NCI-H146 treated with DMSO at 0.1 percent for 48 hours (cell line): ENCODE results near the gene CIRBP.
A peak's percentile ranks its signal among the peaks of the same experiment; 100 is the strongest.

Experiments
- DNase-seq: peaks from one replicate; lab custom pipeline; 2025; ENCODE audit not compliant: unreplicated experiment; lab: John Stamatoyannopoulos, UW

The CIRBP gene

DNA sequence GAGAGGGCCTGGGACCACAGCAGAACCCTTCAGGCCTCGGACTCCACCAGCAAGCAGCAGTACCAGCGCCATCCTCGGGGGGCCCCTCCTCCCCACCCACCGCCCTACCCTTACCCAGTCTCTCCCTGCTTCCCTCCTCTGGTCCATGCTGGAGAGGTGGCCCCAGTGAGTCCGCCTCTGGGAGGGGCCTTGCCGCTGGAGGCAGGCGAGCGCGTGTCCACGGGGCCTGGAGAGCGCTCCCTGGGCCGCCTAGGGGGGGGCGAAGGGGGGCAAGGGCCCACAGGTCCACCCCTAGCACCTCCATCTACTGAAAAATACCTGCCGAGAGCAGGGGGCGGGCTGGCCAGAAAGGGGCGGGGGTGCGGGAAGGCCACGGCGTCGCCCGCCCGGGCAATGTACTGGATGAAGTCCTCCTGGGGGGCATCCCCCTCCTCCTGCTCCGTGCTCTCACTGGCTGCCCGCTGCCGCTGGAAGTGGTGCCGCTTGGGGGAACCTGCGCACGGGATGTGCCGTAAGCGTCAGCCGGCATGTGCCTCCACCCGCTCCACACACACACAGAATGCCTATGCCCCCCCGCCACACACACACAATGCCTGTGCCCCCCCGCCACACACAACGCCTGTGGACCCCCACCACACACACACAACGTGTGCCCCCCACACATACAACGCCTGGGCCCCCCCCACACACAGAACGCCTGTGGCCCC is 38.2 kb upstream of the CIRBP start:
- no peak for DNase-seq

DNA sequence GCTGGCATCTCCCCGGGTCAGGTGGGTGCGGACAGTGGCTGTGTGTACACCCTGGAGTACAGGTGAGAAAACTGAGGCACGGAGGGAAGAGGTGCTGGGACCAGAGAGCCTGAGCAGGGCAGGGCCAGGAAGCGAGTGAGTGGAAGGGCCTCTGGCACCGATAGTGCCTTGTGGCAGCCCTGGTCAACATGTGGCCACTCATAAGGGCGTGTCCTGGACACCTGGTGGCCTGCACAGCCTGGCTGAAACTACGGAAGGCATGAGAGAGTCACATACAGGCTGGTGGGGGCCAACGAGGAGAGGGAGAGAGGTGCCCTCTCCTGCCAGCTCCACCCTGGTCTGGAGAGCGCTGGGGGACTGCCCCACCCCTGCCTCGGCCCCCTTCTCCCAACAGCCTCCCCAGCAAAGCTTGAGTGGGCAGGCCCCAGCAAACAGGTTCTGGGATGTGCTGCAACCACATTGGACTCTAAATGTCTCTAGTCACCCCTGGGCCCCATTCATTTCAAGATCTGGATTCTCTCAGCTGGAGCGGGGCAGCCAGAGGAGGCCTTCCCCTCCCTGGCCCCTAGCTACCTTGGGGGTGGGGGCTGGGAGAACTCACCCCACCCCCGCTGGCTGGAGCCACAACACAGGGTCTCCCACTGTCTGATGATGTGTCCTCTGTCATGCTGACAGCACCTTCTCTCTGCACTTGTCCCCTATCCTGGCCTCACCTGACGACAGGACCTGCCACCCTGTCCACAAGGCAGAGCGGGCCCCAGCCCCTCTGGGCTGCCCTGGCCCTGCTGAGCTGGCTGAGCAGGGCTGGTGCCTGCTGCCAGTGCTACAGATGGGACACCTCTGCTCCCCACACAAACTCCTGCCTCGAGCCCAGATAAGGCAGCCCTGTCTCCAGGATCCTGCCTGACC is 37.1 kb upstream of the CIRBP start:
- DNase-seq = no peak

DNA sequence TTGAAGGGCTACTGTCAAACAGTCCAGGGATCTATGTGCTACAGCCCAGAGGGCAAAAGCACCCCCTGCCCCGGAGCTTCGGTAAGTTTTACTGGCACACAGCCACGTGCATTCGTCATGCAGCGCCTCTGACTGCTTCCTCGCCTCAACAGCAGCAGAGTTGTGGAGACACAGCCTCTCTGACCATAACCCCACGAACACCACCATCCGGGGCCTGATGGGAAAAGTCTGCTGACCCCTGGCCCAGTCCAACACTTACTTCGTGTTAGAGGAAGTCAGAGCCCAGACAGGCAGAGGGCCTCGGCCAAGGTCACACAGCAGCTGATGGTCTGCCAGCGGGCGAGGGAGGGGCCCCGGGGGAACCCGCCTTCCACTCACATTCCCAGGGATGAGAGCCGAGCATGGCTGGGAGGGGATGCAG is 36.5 kb upstream of the CIRBP start:
- DNase-seq = no peak

DNA sequence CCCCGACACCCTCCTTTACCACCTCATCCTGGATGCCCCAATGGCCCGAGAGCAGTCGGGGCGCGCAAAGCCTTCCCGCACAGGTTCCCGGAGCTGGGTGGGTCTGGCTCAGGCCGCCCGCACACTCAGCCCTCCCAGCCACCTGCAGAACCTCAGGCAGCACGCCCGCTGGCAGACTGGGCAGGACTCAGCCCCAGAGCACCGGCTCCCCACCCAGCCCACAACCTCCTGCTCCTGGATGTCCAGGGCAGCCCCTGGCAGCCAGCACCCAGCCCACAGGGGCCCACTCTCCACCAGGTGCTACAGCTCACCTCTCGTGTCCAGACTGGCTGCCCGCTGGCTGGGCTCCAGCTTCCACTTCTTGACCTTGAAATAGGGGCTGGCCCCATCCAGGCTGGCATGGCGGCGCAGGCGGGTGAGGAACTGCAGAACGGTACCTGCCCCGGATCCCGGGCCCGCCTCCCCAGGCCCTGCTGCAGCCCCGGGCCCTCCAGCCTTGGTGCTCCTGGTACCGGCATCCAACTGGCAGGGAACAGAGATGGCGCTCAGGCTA is 35.9 kb upstream of the CIRBP start:
- no peak for DNase-seq

DNA sequence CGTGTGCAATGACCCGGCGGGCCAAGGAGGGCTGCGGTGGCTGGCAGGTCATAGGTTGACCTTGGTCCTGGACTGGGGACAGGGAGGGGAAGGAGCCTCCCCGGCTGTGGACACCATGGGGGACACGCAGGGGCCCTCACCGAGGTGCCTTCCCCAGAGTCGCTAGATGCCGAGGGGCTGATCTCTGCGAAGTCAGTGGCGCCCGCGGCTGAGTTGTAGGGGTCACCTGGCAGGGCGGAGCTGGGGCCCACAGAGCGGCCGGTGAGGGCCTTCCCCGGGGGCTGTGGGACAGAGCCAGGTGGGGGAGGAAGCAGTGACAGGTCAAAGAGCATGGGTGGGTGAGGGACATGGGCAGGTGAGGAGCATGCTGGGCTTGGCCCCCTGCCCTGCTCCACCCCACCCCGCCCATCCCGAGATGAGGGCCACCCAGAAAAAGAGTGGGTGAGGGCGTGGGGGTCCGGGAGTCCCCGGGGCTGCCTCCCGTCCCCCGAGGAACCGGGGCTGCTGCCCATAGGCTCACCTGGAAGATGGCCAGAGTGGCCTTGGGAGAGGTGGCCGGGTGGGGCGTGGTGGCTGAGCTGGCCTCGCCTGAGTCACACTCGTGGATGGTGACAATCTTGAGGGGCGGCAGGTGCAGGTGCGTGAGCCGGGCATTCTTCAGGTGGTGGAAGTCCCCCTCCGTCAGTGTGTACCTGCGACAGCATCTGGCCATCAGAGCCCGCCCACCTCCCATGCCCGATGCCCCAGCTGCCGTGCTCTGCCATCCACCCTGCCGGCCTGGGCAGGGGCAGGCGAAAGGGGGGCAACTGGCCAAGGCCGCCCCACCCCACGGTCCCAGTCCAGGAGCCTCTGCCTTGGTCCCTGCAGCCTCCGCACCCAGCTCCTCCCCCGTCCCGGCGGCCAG is 34.8 kb upstream of the CIRBP start:
- no peak for DNase-seq

DNA sequence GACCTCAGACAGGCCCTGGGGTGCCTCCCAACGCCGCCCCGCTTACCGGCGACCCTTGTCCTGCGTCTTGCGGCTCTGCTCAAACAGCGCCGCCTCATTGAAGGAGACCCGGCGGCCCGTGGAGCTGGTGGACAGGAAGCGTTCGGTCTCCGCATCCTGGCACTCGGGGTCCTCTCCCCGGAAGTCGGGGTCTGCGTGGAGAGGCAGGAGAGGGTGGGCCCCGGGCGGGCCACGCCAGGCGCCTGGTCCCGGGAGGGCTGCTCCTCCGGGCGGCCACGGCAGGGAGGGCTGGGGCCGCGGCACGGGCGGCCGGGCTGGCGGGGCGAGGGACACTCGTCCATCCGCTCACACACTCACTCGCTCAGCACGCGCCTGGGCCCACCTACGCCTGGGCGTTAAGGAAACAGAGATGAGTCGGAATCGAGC is 34.2 kb upstream of the CIRBP start:
- DNase-seq = no peak

DNA sequence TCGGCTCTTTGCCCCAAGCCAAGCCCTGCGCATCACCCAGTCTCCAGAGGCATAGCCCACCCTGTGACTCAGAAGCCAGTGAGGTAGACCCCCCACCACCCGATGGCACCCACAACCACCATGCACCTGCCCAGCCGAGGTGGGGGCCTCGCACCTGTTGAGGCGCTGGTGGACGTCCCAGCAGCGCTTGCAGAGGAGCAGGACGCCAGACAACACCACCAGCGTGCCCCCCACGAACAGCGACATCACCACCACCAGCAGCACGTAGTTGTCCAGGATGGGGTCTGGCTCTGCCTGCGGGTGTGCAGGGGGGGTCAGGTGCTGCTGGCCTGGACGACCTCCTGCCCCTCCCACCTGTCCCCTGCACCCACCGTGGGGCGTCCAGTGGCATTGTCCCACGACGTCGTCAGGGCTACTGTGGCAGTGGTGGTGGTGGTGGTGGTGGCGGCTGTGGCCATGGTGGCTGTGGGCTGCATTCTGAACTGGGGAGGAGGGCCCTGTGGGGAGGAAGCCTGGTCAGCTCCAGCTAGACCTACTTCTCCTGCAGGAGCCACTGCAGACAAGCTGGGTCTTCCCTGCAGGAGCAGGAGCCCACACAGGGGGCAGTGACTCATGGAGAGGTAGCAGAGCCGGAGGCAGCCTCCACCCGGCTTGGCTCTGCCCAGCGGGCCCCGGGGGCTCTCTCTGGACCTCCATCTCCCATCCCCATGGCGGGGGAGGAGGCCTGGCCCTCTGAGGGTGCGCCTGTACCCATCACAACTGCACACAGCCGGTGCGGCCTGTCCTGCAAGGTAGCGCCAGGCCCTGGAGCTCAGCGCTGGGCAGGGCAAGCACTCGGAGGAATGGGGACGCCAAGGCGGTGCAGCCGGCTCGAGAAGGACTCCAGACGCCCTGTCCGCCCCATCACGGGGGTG is 33.2 kb upstream of the CIRBP start:
- no peak for DNase-seq

DNA sequence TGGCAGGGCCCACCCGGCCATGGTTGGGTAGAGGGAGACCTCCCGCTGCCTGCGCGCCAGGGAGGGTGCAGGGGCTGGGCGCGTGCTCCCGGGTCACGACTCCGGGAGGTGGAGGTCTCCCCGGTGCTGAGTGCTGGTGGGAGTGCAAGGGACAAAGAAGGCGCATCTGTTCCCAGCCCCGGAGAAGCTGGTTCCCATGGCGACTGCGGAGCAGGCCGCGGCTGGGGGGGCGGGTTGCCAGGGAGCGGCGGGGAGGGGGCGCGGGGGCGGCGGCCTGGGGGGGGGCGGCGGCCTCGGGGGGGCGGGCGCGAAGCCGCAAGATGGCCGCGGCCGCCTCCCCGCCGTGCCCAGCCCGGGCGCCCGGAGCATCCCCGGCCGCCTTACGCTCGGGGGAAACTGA is 32.6 kb upstream of the CIRBP start:
- no peak for DNase-seq

DNA sequence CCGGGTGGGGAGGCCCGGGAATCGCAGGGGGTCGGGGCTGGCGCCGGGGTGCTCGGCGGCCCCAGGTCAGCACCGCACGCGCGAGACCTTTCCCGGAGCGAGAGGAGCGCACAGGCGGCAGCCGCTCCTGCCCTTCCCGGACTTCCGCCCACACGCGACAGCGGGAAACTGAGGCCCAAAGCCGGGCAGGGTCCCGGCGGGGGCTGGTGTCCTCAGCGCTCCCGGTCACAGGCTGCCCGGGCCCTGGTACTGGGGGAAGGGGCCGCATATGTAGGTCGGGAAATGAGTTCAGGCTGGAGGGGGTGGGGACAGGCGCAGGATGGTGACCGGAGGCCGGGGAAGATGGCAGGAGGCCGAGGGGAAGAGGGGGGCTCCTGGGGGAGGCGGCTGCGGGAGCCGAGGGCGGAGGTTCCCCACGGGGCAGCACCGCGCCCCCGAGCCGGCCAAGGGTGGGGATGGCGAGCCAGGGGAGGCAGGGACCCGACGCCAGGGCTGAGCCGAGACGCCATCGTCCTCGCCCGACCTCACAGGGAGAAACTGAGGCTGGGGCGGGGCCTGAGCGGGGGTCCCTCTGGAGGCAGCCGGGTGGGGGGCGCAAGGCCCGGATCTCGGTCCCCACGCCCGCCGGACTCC is 32.0 kb upstream of the CIRBP start:
- no peak for DNase-seq

DNA sequence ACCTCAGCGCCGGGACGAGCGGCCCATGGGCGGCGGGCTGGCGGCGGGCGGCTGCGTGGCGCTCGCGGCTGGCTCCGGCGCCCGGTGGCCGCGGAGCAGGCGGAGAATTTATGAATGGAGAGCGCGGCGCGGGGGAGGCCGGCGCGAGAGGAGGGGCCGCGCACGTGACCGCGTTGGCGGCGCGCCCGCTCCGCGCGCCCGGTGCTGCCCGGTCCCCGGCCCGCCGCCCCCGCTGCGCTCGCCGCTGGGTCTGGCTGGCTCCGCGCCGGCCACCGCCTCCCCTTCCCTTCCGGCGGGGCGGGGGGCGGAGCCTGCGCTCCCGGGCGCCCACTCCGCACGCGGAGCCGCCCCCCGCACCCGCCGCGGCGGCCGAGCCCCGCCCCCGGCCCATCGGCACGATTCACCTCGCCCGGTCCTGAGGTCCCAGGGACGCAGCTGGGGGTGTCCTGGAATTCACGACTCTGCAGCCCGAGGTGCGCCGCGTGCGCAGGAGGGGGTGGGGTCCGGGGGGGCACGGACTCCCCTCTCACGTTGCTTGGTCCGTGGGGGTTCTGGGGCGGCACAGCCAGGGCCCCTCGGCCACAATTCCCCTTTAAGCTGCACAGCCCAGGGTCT is 31.3 kb upstream of the CIRBP start, which contains the start of gene CBARP:
Gene CBARP (minus strand): TSS at position 252 of the 615 bp plus-strand sequence. CDS start 1,905 bp downstream, outside the sequence.
- no peak for DNase-seq

DNA sequence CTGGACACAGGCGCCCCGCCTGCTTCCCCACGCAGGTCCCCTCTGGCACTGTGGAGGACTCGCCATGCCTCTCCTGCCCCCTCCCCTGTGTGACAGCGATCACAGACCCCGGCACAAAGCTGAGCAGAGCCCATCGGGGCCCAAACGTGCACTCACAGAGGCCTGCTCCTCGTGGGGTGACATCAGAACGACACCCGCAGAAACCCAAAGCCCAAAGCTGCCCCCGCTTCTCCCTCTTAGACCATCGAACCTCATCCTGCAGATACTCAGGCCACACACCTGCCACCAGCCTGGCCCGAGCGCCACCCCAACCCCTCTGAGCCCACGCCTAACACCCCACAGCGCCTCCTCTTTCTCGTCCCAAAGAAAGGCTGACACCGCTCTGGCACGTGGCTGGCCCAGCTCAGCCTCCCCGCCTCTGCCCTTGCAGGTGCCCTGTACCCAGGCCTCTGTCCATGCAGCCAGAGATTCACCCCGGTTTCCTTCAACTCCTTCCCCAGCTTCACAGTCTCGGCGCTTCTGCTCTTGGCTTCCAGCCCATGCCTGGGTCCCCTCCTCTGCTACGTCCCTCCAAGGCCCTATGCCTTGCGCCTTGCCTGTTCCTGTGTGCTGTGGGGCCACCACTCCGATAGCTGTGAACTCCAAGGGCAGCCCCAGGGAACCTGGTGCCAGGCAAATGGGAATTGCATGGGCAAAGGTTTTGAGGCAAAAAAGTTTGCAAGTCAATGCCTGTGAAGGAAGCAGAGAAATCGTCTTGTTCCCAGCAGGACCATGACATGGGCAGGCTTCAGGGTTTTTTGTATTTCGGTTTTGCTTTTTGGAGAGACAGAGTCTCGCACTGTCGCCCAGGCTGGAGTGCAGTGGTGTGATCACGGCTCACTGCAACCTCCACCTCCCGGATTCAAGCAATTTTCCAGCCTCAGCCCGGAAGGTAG is 30.5 kb upstream of the CIRBP start:
- no peak for DNase-seq

DNA sequence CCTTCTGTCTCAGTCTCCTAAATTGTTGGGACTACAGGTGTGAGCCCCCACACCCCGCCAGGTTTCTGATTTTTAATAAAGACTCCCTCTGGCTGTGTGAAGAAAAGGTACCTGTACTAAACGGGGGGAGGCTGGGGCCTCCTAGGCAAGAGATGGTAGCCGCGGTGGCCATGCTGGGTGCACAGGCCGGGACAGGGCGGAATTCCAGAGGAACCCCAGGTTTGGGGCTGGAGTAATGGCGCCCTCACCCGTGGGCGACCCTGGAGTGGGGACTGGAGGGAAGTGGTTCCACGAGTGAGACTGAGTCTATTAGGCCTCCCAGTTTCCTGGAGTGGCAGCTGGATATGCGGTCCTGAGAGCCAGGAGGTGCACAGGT is 29.7 kb upstream of the CIRBP start:
- no peak for DNase-seq

DNA sequence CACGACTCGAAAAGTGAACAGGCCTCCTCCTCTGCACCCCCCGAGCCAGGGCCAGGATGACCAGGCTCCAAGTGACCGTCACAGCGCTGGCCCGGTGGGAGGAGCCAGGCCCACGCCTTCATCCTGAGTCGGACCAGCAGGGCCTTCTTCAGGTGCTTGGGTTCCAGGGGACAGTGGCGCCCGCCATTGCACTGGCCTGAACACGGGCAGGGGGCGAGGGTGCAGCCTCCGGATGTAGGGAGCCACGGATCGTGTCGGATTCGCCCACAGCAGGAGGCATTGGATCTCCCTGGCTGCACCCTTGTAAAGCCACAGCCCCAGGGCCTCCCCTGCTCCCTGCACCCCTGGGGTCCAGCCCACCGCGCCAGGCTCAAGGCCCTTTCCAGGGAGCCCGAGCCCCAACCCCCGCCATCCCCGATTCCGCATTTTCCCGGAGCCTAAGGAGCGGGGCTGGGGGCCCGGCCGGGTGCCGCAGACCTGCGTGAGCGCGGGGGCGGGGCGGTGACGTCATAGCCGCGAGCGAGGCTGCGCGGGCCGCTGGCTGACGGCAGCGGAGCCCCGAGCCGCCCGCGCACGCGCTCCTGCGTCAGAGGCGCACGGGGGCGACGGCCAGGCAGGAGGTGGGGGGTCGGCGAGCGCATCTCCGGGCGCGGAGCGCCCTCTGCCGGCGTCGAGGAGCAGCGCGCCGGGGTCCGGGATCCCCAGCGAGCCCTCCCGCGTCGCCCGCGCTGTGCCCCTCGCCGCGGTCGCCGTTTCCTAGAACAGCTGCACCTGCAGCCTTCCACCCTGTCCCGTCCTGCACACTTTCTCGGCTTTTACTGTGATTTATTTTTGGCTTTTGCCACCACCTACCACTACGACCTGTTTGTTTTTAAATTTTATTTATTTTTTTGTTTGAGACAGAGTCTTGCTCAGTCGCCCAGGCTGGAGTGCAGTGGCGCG is 29.1 kb upstream of the CIRBP start:
- DNase-seq = peak; percentile 43

DNA sequence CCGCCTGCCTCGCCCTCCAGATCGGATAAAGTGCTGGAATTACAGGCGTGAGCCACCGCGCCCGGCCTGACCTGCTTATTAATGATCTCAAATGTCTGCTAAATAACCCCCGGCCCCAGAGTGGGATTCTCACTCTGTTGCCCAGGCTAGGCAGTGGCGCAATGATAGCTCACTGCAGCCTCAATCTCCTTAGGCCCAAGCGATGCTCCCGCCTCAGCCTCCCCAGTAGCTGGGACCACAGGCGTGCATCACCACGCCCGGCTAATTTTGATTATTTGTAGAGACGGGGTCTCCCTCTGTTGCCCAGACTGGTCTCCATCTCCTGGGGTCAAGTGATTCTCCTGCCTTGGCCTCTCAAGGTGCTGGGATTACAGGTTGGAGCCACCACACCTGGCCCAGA is 28.2 kb upstream of the CIRBP start:
- DNase-seq = no peak

DNA sequence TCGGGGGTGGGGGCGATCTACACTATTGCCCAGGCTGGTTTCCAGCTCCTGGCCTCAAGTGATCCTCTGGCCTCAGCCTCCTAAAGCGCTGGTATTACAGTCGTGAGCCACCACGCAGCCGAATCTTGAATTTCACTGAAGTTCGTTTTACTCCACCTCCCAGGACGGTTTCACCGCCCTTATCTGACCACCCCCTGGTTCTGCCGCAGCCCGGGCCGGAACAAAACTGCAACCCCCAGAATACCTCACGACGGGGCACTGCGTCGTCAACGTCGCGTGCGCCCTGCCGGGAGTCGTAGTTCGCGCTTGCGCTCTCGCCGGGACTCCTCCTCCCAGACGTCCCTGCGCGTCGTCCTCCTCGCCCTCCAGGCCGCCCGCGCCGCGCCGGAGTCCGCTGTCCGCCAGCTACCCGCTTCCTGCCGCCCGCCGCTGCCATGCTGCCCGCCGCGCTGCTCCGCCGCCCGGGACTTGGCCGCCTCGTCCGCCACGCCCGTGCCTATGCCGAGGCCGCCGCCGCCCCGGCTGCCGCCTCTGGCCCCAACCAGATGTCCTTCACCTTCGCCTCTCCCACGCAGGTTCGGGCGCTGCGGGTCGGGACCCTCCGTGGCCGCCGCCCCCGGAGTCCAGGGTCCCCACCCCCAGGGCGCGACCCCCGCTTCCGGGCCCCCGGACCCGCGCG is 27.6 kb upstream of the CIRBP start, which contains the start of gene ATP5F1D:
Gene ATP5F1D (plus strand): TSS at position 335 of the 679 bp plus-strand sequence. CDS start 100 bp downstream, at position 435.
- DNase-seq = peak; percentile 61
